Islet precursor cell (in vitro differentiated cells): ENCODE results near the gene SAMD4A.

ENCODE experiments used
- DNase-seq: peaks from one replicate; pipeline ENCODE4 v3.0.0-alpha.2; 2018

The SAMD4A gene

DNA sequence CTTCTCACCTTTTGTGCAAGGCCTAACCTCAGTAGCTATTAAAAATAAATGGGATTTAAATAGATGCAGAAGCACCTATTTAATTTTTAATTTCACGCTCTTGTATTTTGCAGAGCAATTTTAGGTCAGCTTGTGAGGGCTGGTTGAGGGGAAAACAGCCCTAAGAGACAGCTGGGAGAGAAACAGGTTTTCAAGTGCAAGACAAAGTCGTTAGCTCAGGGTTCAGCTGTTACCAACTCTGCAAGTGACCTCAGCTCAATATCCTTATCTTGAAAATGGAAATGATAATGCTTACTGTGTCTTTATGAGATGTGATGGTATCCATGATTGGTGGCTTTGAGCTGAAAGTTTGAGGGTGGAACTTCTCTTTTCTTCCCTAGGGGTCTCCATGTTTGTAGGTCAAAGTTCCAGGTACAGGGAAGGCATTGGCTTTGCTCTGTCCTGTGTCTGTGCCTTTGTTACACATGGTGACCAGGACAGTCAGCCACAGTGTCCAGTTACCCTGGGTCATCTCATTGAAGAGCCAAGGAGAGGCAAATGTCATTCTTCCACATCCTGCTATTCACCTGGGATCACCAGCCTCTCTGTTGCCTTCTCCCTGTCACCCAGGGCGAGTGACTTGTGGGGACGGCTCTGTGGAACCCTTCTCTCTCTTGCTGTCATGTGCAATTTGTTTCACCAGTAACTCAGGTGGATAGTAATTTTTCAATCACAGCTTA is 100.3 kb downstream of the SAMD4A start:
- no peak for DNase-seq

DNA sequence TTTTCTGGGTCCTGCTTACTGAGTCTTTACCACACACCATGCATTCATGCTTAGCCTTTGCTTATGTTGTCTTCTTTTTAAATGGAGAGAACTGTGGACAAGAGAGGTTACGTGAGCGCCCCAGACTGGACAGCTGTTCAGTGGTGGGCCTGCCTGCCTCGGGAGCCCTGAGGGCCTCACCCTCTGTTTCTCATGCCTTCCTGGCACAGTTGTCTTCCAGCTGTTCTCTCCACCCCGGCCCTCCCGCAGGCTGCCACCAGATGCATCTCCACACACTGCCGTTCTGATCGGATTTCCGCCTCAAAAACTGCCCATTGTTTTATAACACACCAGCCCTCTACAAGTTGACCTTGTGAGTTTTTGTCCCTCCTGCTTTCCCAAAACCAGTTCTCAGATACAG is 100.8 kb downstream of the SAMD4A start:
- DNase-seq: no peak

DNA sequence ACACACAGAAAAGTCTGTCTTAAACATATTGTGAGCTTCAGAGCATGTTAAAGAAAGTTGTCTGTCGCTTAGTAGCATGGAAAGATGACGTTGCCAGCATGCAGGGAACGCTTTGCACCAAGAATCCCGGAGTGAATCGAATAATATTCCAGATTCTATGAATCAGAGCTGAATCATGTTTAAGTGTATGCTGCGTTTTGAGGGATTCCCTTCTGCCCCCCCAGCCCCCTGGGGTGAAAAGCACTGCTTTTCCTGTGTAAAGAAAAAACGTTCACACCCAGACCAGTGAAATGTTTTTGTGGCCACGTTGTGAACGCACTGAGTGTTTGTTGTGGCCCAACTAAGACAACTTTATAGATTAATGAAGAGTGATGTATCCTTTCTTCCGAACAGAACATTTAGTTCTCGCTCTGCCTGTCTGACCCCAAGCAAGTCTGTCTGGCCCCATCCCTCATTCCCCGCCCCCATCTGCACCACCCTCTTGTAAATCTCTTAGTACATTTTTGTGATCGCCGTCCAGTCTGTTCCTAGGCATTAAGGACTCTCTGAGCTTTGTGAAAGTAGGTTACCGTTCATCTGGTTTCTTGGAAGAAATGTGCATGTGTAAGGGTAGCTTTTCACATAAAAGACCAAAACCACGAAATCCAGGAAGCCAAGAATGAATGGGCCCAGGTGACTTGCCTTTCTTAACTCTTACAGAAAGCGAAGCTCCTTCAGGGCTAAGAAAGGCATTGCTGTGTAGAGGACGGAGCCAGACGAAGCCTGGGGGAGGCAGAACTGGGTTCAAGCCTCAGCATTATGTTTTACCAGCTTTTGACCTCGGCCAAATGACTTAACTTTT is 103.0 kb downstream of the SAMD4A start:
- peak; percentile 64 for DNase-seq

DNA sequence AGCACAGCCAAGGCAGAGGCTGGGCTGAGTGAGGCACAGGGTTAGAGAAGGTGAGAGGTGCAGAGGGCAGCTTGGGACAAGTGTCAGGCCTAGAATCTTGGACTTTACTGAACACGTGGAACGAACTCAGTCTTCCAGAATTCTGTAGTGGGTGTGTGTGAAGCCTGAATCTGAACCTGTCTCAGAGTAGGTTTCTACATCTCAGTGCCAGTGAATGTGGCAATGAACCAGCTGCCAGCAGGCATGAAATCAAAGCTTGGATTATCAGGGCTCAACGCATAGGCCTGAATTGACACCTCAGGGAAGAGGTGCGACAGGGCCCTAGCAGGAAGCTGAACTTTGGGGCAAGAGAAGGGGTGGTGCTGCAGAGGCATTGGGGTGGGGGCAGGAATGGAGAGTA is 104.6 kb downstream of the SAMD4A start:
- DNase-seq: no peak

DNA sequence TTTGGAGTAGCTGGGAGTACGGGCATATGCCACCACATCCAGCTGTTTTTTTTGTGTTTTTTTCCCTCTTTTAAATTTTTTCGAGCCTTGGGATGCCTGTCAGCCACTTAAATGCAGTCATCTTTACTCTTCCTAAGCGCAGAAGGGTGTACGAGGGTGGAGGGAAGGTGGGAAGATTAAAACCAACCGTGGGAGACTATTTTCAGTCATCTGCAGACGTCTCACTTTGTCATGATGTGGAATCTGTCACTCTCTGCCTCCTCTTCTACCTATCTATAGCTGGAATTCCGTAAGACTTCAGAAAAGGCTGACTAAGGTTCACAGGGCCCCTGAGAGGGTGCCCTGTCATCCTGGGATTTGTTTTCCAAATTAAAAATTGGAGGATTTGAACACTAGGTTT is 105.3 kb downstream of the SAMD4A start:
- DNase-seq: no peak

DNA sequence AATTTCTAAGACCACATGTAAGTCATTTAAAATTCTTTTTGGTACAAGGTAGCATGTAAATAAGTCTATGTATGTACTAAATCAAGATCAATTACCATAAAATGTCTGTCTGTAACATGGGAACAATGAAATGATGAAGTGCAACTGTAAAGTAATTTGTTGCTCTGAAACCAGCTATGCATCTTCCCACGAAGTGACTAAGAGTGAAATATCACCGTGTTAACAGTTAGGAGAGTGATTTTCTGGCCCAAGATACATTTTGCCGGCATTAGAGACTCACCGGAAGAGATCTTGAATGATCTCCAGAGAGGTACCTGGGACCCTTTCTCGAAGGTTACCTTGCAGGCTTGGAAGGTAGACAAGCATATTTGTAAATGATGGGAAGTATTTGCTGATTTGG is 105.8 kb downstream of the SAMD4A start:
- DNase-seq: no peak

DNA sequence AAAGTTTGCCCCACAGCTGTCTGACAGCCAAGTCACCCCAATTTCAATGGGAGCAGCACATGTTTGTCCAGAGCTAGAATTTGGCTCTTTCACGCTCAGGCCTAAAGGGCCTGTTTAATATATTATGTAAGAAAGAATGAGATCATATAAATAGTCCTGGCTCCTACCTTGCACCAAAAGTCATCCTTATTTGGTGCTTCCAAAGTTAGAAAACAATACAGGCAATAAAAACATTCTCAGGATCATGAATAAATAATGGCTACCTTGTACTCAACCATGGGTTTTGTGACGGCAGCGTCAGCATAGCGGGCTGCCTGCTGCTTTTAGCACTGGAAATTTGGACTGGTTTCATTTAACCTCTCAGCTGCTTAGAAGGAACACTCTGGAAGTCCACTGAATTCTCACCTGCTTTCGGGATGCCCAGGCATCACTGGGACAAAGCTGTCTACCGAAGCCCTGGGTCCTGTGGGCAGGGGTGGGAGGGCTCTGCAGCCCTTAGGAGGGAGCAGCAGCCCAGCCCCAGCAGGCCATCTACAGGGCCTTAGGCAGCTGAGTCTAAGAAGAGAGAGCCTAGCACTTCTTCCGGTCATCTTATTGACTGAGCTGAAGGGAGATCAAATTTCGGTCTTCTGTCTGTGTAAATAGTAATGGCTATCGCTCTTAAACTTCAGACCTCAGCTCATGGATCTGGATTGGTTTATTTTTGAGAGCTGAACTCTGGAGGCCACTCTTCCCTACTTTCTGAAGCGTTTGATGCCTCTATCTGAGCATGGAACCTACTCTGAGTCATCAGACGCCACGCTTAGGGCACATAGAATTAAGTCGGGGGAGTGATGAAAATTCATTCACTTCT is 106.5 kb downstream of the SAMD4A start:
- no peak for DNase-seq

DNA sequence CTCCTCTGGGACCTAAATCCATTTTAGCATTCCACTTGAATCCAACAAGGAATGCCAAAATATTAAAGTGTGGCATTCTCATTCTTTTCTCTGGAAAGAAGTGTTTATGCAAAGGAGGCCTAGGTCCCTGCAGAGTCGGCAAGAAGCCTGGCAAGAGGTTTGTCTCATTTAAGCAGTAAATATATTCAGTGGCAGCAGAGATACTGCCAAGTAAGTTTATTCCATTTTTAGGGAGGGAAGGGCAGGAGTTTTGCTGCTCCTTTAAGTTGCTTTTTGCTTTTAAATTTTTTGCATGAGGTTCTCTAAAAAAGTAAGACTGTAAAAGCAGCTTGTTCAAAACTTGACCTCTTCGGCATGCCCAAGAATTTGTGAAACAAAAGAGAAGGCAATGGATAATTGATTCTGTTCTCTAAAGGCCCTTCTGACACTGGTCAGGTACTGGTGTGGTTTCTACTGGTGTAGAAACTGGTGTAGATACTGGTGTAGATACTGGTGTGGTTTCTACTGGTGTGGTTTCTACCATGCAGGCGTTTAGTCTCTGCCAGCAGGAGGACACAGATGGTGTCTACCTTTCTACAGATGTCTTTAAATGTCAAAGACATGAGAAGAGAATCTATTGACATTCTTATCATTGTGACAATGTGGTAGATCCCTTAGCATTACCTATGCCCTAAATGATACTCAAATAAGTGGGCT is 107.3 kb downstream of the SAMD4A start:
- no peak for DNase-seq

DNA sequence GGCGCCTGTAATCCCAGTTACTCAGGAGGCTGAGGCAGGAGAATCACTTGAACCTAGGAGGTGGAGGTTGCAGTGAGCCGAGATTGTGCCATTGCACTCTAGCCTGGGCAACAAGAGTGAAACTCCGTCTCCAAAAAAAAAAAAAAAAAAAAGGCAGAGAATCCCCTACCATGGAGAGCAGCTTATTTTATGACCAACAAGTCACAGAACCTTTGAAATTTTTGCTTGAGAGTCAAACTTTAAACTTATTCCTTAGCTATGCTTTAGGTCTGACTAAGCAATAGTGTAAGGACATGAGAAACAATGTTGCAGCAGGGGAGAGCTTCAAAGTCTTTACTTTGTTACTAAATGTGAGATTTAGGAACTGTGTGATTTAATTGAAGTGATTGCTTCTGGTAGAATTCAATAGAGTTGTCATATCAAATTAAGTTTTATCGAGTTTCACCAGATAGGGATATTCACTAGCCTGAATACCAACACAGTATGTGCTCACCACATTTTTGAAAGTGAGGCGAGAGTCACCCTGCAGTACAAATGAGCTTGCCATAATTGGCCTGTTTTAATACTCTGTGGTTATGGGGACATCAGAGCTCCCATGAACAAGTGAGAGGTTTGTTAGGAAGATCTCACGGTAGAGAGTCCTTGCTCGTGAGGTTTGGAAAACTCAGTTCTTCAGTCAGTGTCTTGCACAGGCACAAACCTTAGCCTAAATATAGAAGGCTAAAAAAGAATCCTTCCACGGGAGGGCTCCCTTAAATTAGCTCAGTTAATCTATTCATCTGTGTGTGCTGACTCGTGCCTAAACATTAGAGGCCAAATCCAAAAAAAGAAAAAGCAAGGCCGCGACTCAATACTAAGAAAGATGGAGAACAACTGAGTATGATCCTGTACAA is 108.6 kb downstream of the SAMD4A start:
- no peak for DNase-seq

DNA sequence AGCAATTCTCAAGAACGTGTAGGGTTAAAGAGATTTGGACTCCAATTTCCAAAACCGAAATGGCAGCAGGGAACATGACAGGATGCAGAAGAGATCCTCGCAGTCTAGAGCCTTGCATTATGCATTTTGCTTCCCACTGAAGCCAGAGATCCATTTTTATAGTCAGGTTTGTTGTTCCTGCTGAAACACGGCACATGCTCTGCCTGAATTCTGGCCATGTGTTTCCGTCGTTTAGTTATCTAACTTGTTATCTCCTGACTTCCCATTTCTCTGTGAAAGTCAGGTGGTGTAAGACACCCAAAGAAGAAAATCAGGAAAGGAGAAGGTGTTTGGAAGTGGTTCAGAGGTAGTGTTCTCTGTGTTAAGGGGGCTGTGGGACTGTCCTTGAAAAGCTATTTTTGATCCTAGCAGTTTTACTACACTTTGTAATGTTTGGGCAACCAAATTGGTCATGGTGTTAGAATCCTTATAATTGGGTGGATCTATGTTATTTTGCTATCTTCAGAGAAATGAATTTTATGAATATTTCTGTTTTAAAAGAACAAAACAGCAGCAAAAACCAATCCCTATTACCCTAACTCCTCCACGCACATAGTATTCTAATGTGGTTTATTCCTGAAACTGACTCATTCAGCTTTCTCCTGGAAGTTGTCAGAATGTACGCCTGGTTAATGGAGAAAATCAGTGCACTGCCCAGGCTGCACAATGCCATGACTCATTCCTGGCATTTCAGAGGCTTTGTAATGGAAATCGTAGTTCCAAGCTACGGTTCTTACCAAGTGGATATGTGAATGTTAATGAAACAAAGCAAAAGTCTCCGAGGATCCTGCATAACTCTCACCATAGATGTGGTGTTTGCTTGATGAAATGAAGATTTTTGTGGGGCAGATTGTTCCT is 110.1 kb downstream of the SAMD4A start:
- DNase-seq: peak; percentile 88

DNA sequence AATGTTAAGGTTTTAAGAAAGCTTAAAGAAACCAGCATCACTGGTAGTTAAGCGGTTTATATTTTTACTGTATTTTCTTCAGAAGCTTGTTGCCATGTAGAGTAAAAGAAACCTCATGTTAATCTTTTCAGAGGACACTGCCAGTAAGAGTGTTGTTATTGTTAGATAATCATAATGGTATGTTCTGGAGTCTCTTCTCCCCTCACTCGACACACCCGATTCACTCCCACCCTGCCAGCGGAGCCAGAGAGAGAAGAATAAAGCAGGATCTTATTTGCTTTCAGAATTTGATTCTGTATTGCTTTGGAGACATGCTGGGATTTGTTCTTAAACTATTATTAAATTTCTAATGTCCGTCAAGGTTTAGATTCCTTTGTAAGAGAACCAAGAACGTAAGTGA is 113.7 kb downstream of the SAMD4A start:
- DNase-seq: no peak

DNA sequence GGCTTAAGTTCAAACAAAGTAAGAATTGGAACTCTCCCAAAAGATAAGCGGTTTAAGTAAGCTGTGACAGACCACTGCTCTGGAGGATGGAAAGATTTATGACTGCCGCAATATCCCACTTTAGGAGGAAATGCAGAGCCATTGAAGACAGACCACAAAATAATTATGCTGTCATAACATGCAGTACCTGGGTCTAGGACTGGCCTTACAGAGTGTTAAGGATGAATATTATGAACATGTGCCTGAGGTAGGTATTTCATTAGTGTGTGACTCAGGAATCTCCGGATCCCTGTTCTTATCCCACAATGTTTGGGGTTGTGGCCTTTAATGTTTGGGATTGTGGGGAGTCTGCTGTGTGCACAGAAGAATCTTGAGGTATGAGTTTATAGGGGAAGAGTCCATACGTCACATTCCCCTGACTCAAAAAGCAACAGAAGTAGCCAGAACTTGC is 114.9 kb downstream of the SAMD4A start:
- DNase-seq: no peak

DNA sequence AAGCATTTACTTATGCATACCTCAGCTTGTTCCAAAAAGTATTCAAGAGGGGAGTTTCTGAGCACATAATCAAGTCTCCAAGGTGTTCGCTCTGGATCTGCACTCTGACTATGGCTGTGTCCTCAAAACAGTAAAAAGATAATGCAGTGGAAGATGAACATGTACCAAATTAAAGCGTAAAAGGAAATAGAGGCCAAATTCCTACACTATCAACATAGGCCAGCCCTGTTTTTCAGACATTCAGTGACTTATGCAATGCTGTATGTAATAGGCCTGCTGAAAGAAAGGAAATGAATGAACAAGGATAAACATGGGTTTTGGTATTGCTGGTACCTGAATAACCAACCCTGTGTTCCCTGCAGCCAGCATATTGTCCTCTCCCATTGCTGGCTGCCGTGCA is 115.7 kb downstream of the SAMD4A start:
- DNase-seq: no peak

DNA sequence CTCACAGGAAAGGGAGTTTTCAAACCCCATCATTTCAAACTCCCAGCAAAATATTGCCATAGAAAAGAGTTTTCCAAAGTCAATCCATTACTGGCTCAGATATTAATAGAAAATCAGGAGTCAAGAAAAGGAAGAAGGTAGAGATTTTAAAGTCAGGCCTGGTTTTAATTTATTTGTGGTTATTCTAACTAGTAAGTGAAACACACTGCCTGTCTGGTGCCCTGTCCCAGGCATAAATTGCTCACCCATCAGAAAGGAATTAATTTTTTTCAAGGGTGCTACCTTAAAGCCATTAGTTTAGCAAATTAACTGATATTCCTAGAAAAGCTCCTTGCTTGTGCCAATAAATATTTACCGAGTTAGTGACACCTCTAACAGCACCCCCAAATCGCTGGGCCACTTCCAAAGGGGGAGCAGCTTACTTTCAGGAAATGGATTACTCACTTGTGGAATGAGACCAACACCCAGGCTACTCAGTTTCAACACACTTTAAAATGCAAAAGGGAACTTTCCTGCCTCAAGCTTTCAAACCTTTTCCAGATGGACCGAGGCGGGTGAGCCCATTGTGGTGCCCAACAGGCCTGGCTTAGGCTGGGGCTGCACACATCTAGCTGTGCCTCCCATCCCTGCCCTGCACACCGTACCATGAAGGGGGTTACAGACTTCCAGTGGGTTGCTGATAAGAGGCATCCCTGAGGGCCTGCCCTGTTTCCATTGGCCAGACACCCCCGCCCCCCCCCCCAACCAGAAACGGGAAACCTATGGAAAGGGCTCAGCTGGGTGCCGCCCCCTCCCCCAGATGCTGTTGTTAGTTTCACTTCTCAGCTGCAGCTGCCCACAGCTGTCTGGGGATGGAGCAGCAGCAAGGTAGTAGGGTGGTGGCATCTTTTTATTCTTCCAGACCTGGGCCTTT is 117.2 kb downstream of the SAMD4A start:
- DNase-seq: no peak

DNA sequence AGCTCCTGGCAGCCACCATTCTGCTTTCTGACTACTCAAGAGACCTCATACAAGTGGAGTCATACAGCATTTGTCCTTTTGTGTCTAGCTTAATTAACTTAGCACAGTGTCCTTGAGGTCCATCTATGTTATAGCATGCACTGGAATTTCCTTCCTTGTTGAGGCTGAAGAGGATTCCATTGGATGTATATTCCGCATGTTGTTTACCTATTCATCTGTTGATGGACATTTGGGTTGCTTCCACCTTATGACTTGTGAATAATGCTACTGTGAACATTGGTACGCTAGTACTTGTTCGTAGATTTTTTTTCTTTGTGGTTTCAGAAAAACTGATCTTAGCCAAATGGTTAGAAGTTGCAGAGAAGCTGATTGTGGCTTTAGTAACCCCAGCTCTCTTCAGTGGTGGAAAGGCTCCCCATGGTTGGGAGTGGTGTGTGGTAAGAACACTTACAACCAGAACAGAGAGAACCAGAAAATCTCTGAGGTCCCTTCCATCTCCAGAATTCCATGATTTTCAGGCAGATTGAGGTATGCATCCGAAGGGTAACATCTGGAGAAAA is 118.4 kb downstream of the SAMD4A start:
- DNase-seq: no peak

DNA sequence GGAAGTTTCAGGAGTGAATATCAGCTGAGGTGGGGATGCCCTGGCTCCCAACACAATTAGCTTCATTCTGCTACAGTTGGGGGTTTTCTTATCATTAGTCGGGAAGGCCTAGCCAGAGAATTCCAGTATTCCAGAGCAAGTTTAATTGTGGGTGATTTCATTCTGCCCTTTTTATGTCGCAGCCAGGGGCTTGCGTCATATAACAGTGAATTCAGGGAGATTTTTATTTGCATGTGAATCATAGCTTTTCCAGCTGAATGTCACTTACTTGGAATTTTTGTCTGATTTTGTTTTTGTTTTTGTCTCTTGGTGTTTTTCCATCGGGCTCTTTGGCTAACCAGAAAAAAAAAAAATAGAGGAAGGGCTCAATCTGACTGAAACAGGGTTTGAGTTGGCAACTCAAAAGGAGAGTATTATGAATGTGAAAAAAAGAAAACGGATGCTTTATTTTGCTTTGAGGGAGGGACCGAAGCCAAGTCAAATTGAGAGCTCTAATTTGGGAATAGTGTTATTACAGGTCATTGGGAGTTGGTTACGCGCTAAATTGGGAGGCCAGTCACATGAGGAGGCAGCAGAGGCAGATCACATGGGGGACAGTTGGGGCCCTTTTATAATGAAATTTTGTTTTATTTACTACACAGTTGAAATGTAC is 119.4 kb downstream of the SAMD4A start:
- DNase-seq: no peak

DNA sequence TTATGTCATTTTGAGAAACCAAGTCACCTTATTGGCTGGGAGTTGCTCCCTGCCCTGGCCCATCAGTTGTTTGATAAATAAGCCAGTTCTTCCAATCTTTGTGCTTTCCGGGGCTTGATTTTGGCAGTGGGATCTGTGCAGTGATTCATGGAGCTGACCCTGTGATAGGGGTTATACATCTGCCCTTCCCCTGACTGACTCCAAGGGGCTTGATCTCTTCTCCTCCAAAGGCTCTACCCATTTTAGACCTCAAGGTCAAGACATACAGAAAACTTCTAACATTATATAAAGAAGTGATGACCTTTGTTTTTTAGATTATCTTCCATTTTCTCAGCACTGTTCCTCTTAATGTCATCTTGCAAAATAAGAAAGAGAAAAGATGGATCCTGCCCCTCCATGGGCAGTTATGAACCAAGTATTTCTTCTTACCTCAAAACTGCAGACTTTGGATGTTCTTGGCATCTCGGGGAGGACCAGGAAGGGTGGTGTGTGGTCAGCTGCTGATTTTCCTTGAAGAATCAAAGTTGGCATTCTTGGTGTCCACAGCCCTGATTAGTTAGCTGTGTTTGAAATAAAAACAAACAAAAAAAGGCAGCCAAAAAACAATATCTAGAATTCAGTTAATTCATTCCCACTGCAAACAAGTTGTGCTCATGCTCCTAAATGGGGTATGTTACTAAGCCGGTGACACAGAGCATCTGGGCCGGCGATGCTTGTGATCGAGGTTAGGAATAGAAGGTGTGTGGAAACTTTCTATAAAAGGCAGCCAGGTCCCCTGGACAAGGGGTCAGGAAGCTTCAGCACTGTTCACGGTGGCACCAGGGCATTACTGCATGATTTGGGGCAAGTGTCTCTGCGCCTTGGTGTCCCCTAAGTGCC is 120.2 kb downstream of the SAMD4A start:
- DNase-seq: no peak

DNA sequence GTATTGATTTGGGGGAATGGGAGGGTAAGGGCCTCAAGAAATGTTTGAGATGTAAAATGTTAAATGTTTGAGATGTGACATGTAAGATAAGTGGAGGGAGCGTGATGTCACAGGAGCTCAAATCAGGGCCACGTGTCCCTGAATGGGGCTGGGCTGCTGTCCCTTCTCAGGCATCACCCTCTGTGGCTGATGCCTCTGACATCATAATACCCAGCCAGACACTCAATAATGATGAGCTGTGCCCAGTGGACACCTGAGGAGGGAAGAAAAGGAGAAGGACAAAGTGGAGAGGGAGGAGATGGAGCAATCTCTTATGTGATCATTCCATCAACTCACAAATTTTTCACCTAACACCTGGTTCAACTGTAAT is 120.8 kb downstream of the SAMD4A start:
- DNase-seq: no peak
